Lung (tissue), 13 donors: ENCODE measurements around the gene YTHDF2. TPM values are rescaled to one million over a fixed set of nuclear protein-coding genes. Genes with fewer than 3 reads are reported as not detected.

Experiments
- ATAC-seq: fragments of 200-7000 bp; cut with Tn5 transposase; one replicate; pipeline ENCODE4 v1.9.1; 2020; ENCODE audit warnings: moderate number of reproducible peaks; ENCODE audit not compliant: insufficient read depth, low FRiP score
- DNase-seq, 3 donors: peaks; one replicate each; pipeline ENCODE4 v3.0.0-alpha.2; 2013 to 2017
- H3K27ac ChIP-seq, 2 donors: one replicate each; pipeline ENCODE4 v1.5.1; 2013; ENCODE audit warnings: mild to moderate bottlenecking in 2 of 2, moderate library complexity in 2 of 2, control low read depth in 1 of 2, inconsistent platforms in 1 of 2, low read depth in 1 of 2, low read length in 1 of 2
- H3K27me3 ChIP-seq, 3 donors: one replicate each; pipeline ENCODE4 v1.5.1; 2013; ENCODE audit warnings: low read length in 2 of 3; ENCODE audit not compliant: control insufficient read depth in 3 of 3, insufficient read depth in 3 of 3
- H3K36me3 ChIP-seq, 4 donors: one replicate each; pipeline ENCODE4 v1.5.1; 2013; ENCODE audit warnings: low read length in 4 of 4, mild to moderate bottlenecking in 1 of 4, moderate library complexity in 1 of 4; ENCODE audit not compliant: control insufficient read depth in 4 of 4, insufficient read depth in 4 of 4
- H3K4me1 ChIP-seq, 5 donors: one replicate each; pipeline ENCODE4 v1.5.1; 2013; ENCODE audit warnings: low read length in 5 of 5, mild to moderate bottlenecking in 2 of 5, moderate library complexity in 1 of 5; ENCODE audit not compliant: control insufficient read depth in 5 of 5, insufficient read depth in 5 of 5
- H3K4me3 ChIP-seq: one replicate; pipeline ENCODE4 v1.5.1; 2013; ENCODE audit warnings: mild to moderate bottlenecking, control low read depth, moderate library complexity
- H3K9ac ChIP-seq, 2 donors: one replicate each; pipeline ENCODE4 v1.5.1; 2013; ENCODE audit warnings: low read length in 2 of 2, control low read depth in 1 of 2; ENCODE audit not compliant: insufficient read depth in 1 of 2
- H3K9me3 ChIP-seq, 4 donors: one replicate each; pipeline ENCODE4 v1.5.1; 2013; ENCODE audit warnings: low read length in 3 of 4, mild to moderate bottlenecking in 1 of 4, moderate library complexity in 1 of 4; ENCODE audit not compliant: control insufficient read depth in 4 of 4, insufficient read depth in 3 of 4
- WGBS, 2 donors: extraction: QIAGEN DNeasy Blood & Tissue Kit; methylation state at CpG; one replicate each; pipeline ENCODE4 v1.1.7; 2013; 5-methylcytosine and 5-hydroxymethylcytosine counted together
- polyA plus RNA-seq, 2 donors: library from polyadenylated mRNA; stranded (reverse); fragments of 200-250 nt; gene quantifications; one replicate each; pipeline ENCODE4 v1.2.1, GENCODE V29; 2013
- small RNA-seq: library from RNA; depleted of rRNA; stranded (forward); fragments of <200 nt; gene quantifications from one replicate; pipeline ENCODE3, GENCODE V24; 2014; ENCODE audit warnings: low replicate concordance
- total RNA-seq, 2 donors: library from RNA; depleted of rRNA in 1 of 2; stranded (reverse); fragments of >200 nt in 1 of 2; gene quantifications; one replicate each; pipeline ENCODE4 v1.2.1, GENCODE V29; 2014 to 2021
- TF ChIP-seq, protein P1 (sequence below): IDR thresholded peaks from 2 replicates; pipeline ENCODE4 v1.5.1; 2012; ENCODE audit warnings: mild to moderate bottlenecking; ENCODE audit errors: control extremely low read depth, extremely low read depth
- donor health status: control.
- donor health status: control.
- donor health status: Bipolar disorder and iron deficiency.
- donor health status: healthy.
- donor health status: DM: yes; HTN: yes; CAD: no.

Gene YTHDF2
- total and polyA plus RNA-seq, 4 donors, result 34.3 to 65.8 (median 47.3) TPM

- H3K27ac ChIP-seq, result no peak overlapping the region
- ATAC-seq (no peak), DNase-seq (no peak)
- no peak overlapping the region for H3K4me3 ChIP-seq
- peaks cover 0 to 2% (median 0%) of the 10 kb centered on the region in 4 donors for H3K9me3 ChIP-seq
- H3K36me3 ChIP-seq, result no peaks in the 10 kb centered on the region
- H3K27me3 ChIP-seq, result peaks cover 15 to 29% (median 23%) of the 10 kb centered on the region in 3 donors
- peaks cover 0 to 2% (median 0%) of the 10 kb centered on the region in 5 donors for H3K4me1 ChIP-seq
- 29 to 39% methylated on average over 12 of the region's 12 CpGs for WGBS, 2 donors
- TF ChIP-seq, protein P1, sequence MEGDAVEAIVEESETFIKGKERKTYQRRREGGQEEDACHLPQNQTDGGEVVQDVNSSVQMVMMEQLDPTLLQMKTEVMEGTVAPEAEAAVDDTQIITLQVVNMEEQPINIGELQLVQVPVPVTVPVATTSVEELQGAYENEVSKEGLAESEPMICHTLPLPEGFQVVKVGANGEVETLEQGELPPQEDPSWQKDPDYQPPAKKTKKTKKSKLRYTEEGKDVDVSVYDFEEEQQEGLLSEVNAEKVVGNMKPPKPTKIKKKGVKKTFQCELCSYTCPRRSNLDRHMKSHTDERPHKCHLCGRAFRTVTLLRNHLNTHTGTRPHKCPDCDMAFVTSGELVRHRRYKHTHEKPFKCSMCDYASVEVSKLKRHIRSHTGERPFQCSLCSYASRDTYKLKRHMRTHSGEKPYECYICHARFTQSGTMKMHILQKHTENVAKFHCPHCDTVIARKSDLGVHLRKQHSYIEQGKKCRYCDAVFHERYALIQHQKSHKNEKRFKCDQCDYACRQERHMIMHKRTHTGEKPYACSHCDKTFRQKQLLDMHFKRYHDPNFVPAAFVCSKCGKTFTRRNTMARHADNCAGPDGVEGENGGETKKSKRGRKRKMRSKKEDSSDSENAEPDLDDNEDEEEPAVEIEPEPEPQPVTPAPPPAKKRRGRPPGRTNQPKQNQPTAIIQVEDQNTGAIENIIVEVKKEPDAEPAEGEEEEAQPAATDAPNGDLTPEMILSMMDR, result no peak
- H3K9ac ChIP-seq, result no peak overlapping the region
These were observed 78.9 kb downstream of the YTHDF2 start for GRCh38 chr1:28815533-28816185.

DNA sequence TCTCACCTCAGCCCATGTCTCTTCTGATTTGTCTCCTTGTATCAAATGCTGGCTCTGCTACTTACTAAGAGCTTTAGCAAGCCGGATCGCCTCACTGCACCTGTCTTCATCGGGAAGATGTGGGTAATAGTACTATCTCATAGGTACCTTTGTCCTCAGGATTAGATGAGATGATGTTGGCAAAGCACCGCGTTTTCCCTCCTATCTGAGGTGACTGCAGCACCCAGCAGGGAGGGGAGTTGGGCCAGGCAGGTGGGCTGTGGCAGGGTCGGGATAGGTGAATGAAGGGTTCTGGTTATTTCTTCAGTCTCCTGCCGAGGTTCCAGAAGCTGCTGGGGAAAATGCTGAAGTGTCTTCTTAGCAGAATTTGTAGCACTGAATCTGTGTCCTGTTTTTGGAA lies 80.4 kb downstream of the YTHDF2 start:
- peaks cover 10 to 17% (median 13%) of the 10 kb centered on the region in 3 donors for H3K27me3 ChIP-seq
- H3K36me3 ChIP-seq, result no peaks in the 10 kb centered on the region
- H3K4me3 ChIP-seq, result no peak overlapping the region
- 82 to 89% methylated on average over 7 of the region's 7 CpGs for WGBS, 2 donors
- H3K4me1 ChIP-seq, result peaks cover 0 to under 1% (median 0%) of the 10 kb centered on the region in 5 donors
- DNase-seq (no peak), ATAC-seq (no peak)
- TF ChIP-seq, protein P1, result no peak
- H3K9me3 ChIP-seq, result peaks cover 0 to 2% (median 0%) of the 10 kb centered on the region in 4 donors
- no peak overlapping the region for H3K27ac ChIP-seq
- H3K9ac ChIP-seq, result no peak overlapping the region

GRCh38 chr1:28819020-28819419 lies 82.3 kb downstream of the YTHDF2 start:
- ATAC-seq (no peak), DNase-seq (no peak)
- Histone ChIP-seq H3K4me1 (no peaks in the 10 kb centered on the region), H3K4me3 (no peak overlapping the region), H3K9ac (no peak overlapping the region), H3K27me3 (peaks cover 0 to 2% (median 2%) of the 10 kb centered on the region in 3 donors), H3K36me3 (no peaks in the 10 kb centered on the region), H3K9me3 (peaks cover 0 to 2% (median 0%) of the 10 kb centered on the region in 4 donors), H3K27ac (no peak overlapping the region)
- TF ChIP-seq, protein P1, result no peak

Small RNA genes lying within 50 kb of the gene (small RNA-seq; reads per million reads assigned to genes)
- gene RF00422, result not detected

Other genes with a start within 250 kb of the YTHDF2 start
- 10 to 100 TPM; 22.9 to 25.6 TPM for gene RCC1, start 230.9 kb upstream of the YTHDF2 start, total RNA-seq
- gene RCC1, start 230.9 kb upstream of the YTHDF2 start, polyA plus RNA-seq, result 10 to 100 TPM; 32.0 to 34.3 TPM
- 10 to 100 TPM; 32.1 to 40.2 TPM for gene TRNAU1AP, start 183.9 kb upstream of the YTHDF2 start, total RNA-seq
- 10 to 100 TPM; 25.4 to 28.4 TPM for gene TRNAU1AP, start 183.9 kb upstream of the YTHDF2 start, polyA plus RNA-seq
- gene RAB42, start 144.7 kb upstream of the YTHDF2 start, total RNA-seq, result 10 to 100 TPM in 1 of 2 donors, 1 to 10 TPM in 1; 5.7 to 11.7 TPM
- 1 to 10 TPM; 3.1 to 8.6 TPM for gene RAB42, start 144.7 kb upstream of the YTHDF2 start, polyA plus RNA-seq
- 10 to 100 TPM; 15.2 to 27.8 TPM for gene TAF12, start 93.9 kb upstream of the YTHDF2 start, total RNA-seq
- gene TAF12, start 93.9 kb upstream of the YTHDF2 start, polyA plus RNA-seq, result 10 to 100 TPM; 25.6 to 29.3 TPM
- not detected for gene RNU11, start 88.3 kb upstream of the YTHDF2 start, total RNA-seq
- gene RNU11, start 88.3 kb upstream of the YTHDF2 start, polyA plus RNA-seq, result not detected
- gene GMEB1, start 68.2 kb upstream of the YTHDF2 start, total RNA-seq, result 10 to 100 TPM in 1 of 2 donors, 1 to 10 TPM in 1; 8.3 to 11.6 TPM
- 1 to 10 TPM; 4.3 to 9.0 TPM for gene GMEB1, start 68.2 kb upstream of the YTHDF2 start, polyA plus RNA-seq
- gene OPRD1, start 75.2 kb downstream of the YTHDF2 start, total RNA-seq, result under 1 TPM in 1 of 2 donors, not detected in 1; 0.28 TPM
- gene OPRD1, start 75.2 kb downstream of the YTHDF2 start, polyA plus RNA-seq, result under 1 TPM; 0.01 to 0.02 TPM
- 10 to 100 TPM; 48.7 to 69.0 TPM for gene EPB41, start 177.6 kb downstream of the YTHDF2 start, total RNA-seq
- gene EPB41, start 177.6 kb downstream of the YTHDF2 start, polyA plus RNA-seq, result 10 to 100 TPM; 10.4 to 17.9 TPM